ENCODE data around the gene CKMT2. TPM values are rescaled to one million over a fixed set of nuclear protein-coding genes. Genes with fewer than 3 reads are reported as not detected.

The CKMT2 gene
- total and polyA plus RNA-seq, 8 donors = 0.82 to 3.2 (median 1.9) TPM

DNA sequence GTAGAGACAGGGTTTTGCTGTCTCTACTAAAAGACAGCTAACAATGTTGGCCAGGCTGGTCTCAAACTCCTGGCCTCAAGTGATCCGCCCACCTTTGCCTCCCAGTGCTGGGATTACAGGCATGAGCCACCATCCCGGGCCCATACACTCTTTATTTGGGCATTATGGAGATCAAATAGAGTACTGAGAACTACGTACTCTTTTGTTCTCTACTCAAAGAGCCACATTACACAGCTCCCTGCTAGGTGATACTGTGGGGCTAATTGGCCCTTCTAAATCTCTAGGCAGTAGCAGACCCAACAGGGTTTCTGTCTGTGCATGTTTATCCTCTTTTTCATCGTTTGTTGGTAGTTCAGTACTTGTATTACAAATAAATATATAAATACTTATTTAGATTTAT, 16.1 kb downstream of the CKMT2 start:
- no peak overlapping the region for H3K27ac ChIP-seq
- 92 to 93% methylated on average over 4 of the region's 4 CpGs for WGBS, 2 donors
- TF ChIP-seq, protein P1, sequence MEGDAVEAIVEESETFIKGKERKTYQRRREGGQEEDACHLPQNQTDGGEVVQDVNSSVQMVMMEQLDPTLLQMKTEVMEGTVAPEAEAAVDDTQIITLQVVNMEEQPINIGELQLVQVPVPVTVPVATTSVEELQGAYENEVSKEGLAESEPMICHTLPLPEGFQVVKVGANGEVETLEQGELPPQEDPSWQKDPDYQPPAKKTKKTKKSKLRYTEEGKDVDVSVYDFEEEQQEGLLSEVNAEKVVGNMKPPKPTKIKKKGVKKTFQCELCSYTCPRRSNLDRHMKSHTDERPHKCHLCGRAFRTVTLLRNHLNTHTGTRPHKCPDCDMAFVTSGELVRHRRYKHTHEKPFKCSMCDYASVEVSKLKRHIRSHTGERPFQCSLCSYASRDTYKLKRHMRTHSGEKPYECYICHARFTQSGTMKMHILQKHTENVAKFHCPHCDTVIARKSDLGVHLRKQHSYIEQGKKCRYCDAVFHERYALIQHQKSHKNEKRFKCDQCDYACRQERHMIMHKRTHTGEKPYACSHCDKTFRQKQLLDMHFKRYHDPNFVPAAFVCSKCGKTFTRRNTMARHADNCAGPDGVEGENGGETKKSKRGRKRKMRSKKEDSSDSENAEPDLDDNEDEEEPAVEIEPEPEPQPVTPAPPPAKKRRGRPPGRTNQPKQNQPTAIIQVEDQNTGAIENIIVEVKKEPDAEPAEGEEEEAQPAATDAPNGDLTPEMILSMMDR (IDR thresholded peaks at IDR 0.05) = no peak
- DNase-seq (no peak), FAIRE-seq (no peak), ATAC-seq (no peak)
- H3K9me3 ChIP-seq = no peaks in the 10 kb centered on the region
- no peak overlapping the region for H3K4me3 ChIP-seq
- H3K36me3 ChIP-seq = no peaks in the 10 kb centered on the region
- intact Hi-C loops (cut with DNase I) = no loop called here
- H3K4me1 ChIP-seq = peaks cover 0 to 6% (median 0%) of the 10 kb centered on the region in 3 donors
- no peaks in the 10 kb centered on the region for H3K27me3 ChIP-seq

DNA sequence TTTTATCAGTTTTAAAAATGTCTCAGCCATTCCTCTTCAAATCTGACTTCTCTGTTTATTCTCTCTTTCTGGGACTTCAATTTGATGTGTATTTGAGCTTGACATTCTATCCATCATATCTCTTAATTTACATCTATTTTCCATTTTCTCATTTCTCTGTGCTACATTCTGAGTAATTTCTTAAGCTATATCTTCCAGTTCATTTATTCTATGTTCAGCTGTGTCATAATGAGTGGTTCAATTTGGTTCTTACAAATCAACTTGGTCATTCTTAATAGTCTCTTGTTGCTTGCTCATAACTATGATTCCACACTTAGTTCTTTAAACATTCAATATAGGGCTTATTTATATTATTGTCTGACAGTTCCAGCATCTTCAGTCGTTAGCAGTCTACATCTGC, 16.9 kb downstream of the CKMT2 start:
- peaks cover 0 to 4% (median 0%) of the 10 kb centered on the region in 3 donors for H3K36me3 ChIP-seq
- FAIRE-seq (no peak), ATAC-seq (no peak), DNase-seq (no peak)
- TF ChIP-seq, protein P1 (IDR thresholded peaks at IDR 0.05) = no peak
- H3K9me3 ChIP-seq = no peaks in the 10 kb centered on the region
- intact Hi-C loops (cut with DNase I) = no loop called here
- no peak overlapping the region for H3K4me3 ChIP-seq
- peaks cover 0 to 6% (median 0%) of the 10 kb centered on the region in 3 donors for H3K4me1 ChIP-seq
- no peak overlapping the region for H3K27ac ChIP-seq
- 89 to 91% methylated on average over 1 of the region's 1 CpG for WGBS, 2 donors
- no peaks in the 10 kb centered on the region for H3K27me3 ChIP-seq

DNA sequence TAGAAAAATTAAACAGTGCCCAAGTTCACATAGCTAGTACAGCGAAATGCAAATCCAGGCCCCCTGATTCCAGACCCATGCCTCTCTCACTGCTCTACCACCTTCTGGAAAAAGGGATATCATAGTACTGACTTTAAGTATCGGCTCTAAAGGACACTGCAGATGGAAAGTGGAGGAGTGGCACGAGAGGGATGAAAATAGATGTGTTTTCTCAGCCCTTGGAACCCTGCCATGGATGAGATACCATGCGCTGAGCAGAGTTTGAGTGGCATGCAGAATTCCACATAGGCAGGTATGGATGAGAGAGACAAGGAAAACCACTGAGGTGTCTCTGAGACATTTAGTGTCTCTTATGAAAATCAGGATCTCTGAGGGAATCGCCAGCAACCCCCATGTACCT, 18.8 kb downstream of the CKMT2 start:
- no peak for ATAC-seq
- no peak overlapping the region for H3K4me3 ChIP-seq
- intact Hi-C loops (cut with DNase I) = no loop called here
- no peaks in the 10 kb centered on the region for H3K9me3 ChIP-seq
- FAIRE-seq = no peak
- H3K27me3 ChIP-seq = no peaks in the 10 kb centered on the region
- WGBS, 2 donors = 71 to 75% methylated on average over 5 of the region's 5 CpGs
- TF ChIP-seq, protein P1 (IDR thresholded peaks at IDR 0.05) = no peak
- H3K36me3 ChIP-seq = peaks cover 0 to 4% (median 0%) of the 10 kb centered on the region in 3 donors
- DNase-seq = no peak
- peaks cover 0 to 6% (median 0%) of the 10 kb centered on the region in 3 donors for H3K4me1 ChIP-seq
- H3K27ac ChIP-seq = no peak overlapping the region

DNA sequence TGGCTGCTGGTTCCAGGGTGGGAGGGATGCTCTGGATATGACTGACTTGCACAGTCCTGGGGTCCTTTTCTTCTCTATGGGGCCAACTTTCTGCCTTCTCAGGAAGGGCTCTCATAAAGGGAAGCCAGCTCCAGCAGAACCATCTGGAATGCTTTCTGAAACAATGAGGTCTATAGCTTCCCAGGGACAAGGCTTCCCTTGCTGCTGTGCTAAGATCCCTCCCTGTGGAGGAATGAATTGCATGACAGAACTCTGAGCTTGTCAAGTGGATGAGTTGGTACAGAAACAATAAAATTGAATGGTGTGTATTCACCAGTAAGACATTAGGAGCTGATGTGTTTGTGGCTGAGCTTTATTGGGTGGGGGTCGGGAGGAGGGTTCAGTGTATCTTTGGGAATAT, 19.8 kb downstream of the CKMT2 start:
- H3K9me3 ChIP-seq = no peaks in the 10 kb centered on the region

DNA sequence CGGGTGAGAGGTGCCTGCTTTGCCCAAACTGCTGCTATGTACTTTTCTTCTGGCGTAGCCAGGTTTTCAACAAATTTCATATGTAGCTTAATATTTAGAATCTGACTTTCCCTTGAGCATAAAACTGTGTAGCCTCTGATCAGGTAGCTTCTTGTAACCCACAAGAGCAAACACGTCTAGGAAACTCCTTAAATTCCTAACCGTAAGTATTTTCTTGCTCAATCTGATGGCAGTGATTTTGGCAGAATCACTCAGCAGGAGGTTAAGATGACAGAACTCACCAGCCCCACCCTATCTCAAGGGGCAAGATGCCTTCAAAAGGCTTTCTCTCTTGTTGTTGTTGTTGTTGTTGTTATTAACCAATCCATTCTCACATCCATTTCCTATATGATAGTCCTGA, 20.8 kb downstream of the CKMT2 start:
- DNase-seq = no peak
- ATAC-seq = no peak
- FAIRE-seq = no peak

More for the DNA sequence above, 19.8 kb downstream of the CKMT2 start:
- Histone ChIP-seq H3K4me1 (peaks cover 0 to under 1% (median 0%) of the 10 kb centered on the region in 3 donors), H3K36me3 (peaks cover 0 to 4% (median 0%) of the 10 kb centered on the region in 3 donors), H3K27ac (no peak overlapping the region), H3K4me3 (no peak overlapping the region), H3K27me3 (no peaks in the 10 kb centered on the region)
- no peak for DNase-seq
- TF ChIP-seq, protein P1 (IDR thresholded peaks at IDR 0.05) = no peak
- 94 to 100% methylated on average over 1 of the region's 1 CpG for WGBS, 2 donors
- intact Hi-C loops (cut with DNase I) = no loop called here
- ATAC-seq = no peak
- no peak for FAIRE-seq

More for the DNA sequence above, 20.8 kb downstream of the CKMT2 start:
- Histone ChIP-seq H3K9me3 (no peaks in the 10 kb centered on the region), H3K4me1 (no peaks in the 10 kb centered on the region), H3K4me3 (no peak overlapping the region), H3K36me3 (peaks cover 0 to 4% (median 0%) of the 10 kb centered on the region in 3 donors), H3K27me3 (no peaks in the 10 kb centered on the region), H3K27ac (no peak overlapping the region)
- intact Hi-C loops (cut with DNase I) = no loop called here
- 82 to 95% methylated on average over 4 of the region's 4 CpGs for WGBS, 2 donors
- TF ChIP-seq, protein P1 (IDR thresholded peaks at IDR 0.05) = no peak
